CD14-positive monocyte (primary cell): ENCODE results near the gene PIGV. TPM values are rescaled to one million over a fixed set of nuclear protein-coding genes. Genes with fewer than 3 reads are reported as not detected.

Experiments used
- DNase-seq, 3 donors: peaks; one replicate each; pipeline ENCODE4 v3.0.0-alpha.2; 2011 to 2022
- H2AFZ ChIP-seq: 2 replicates; pipeline ENCODE4 v1.6.0; 2012; ENCODE audit warnings: mild to moderate bottlenecking, low read depth, low read length, inconsistent platforms; ENCODE audit not compliant: insufficient read depth, poor library complexity, severe bottlenecking
- H3K27ac ChIP-seq, 2 donors: 1 replicate in 1 of 2; 2 replicates in 1 of 2; pipeline ENCODE4 v1.5.1; 2012 to 2013; ENCODE audit warnings: low read length in 2 of 2, control low read depth in 1 of 2, inconsistent platforms in 1 of 2, low read depth in 1 of 2, mild to moderate bottlenecking in 1 of 2
- H3K27me3 ChIP-seq, 2 donors: one replicate each; pipeline versions ENCODE4 v1.6.0 to v1.6.1; 2011 to 2013; ENCODE audit warnings: low read length in 2 of 2; ENCODE audit not compliant: control insufficient read depth in 2 of 2, insufficient read depth in 2 of 2
- H3K36me3 ChIP-seq, 2 donors: replicated peaks in 1 of 2; 1 replicate in 1 of 2; 2 replicates in 1 of 2; pipeline versions ENCODE4 v1.5.1 to v1.6.1; 2012 to 2013; ENCODE audit warnings: low read length in 2 of 2, control low read depth in 1 of 2, inconsistent platforms in 1 of 2, mild to moderate bottlenecking in 1 of 2; ENCODE audit not compliant: insufficient read depth in 2 of 2, control insufficient read depth in 1 of 2
- H3K4me1 ChIP-seq, 2 donors: 1 replicate in 1 of 2; 2 replicates in 1 of 2; pipeline versions ENCODE4 v1.5.1 to v1.6.1; 2012 to 2013; ENCODE audit warnings: low read length in 2 of 2, control low read depth in 1 of 2, inconsistent platforms in 1 of 2, mild to moderate bottlenecking in 1 of 2, moderate library complexity in 1 of 2; ENCODE audit not compliant: insufficient read depth in 2 of 2, control insufficient read depth in 1 of 2
- H3K4me2 ChIP-seq: replicated peaks from 2 replicates; pipeline ENCODE3; 2012; ENCODE audit warnings: low read length, moderate library complexity, mild to moderate bottlenecking; ENCODE audit not compliant: poor library complexity, severe bottlenecking; ENCODE audit errors: extremely low read depth
- H3K4me3 ChIP-seq, 3 experiments: fragments of 200-600 bp in 1 of 3; sonication (generic) in 1 of 3; replicated peaks in 1 of 3; 1 replicate in 2 of 3; 2 replicates in 1 of 3; pipeline ENCODE4 v1.5.1; 2011 to 2013; ENCODE audit warnings: low read length in 3 of 3, mild to moderate bottlenecking in 3 of 3, control low read depth in 2 of 3, low read depth in 2 of 3, inconsistent platforms in 1 of 3, moderate library complexity in 1 of 3
- H3K79me2 ChIP-seq: 2 replicates; pipeline ENCODE4 v1.6.0; 2012; ENCODE audit warnings: mild to moderate bottlenecking, control low read depth, inconsistent platforms, low read length, moderate library complexity; ENCODE audit not compliant: insufficient read depth
- H3K9ac ChIP-seq: 2 replicates; pipeline ENCODE4 v1.6.0; 2017; ENCODE audit warnings: low read length, mild to moderate bottlenecking; ENCODE audit not compliant: insufficient read depth, poor library complexity, severe bottlenecking
- H3K9me3 ChIP-seq, 2 donors: replicated peaks in 1 of 2; 1 replicate in 1 of 2; 2 replicates in 1 of 2; pipeline versions ENCODE4 v1.5.1 to v1.6.1; 2012 to 2013; ENCODE audit warnings: low read length in 2 of 2, control low read depth in 1 of 2; ENCODE audit not compliant: control insufficient read depth in 1 of 2, insufficient read depth in 1 of 2
- H4K20me1 ChIP-seq: 2 replicates; pipeline ENCODE4 v1.6.0; 2012; ENCODE audit warnings: mild to moderate bottlenecking, low read length, control low read depth, moderate library complexity; ENCODE audit not compliant: insufficient read depth
- H3K27ac Mint-ChIP-seq, 7 donors: one replicate each; pipeline ENCODE4 v1.8.0; 2020; ENCODE audit warnings: mild to moderate bottlenecking in 7 of 7, mixed read lengths in 7 of 7, moderate library complexity in 6 of 7, inconsistent platforms in 2 of 7
- H3K27me3 Mint-ChIP-seq, 3 donors: one replicate each; pipeline ENCODE4 v1.8.0; 2021 to 2022; ENCODE audit warnings: low read depth in 3 of 3, mild to moderate bottlenecking in 3 of 3, mixed read lengths in 3 of 3, moderate library complexity in 3 of 3, inconsistent platforms in 1 of 3
- H3K36me3 Mint-ChIP-seq, 2 donors: one replicate each; pipeline ENCODE4 v1.8.0; 2020; ENCODE audit warnings: mixed read lengths in 2 of 2, inconsistent platforms in 1 of 2, mild to moderate bottlenecking in 1 of 2
- H3K4me1 Mint-ChIP-seq: one replicate; pipeline ENCODE4 v1.8.0; 2020; ENCODE audit warnings: mild to moderate bottlenecking, mixed read lengths
- H3K4me3 Mint-ChIP-seq, 2 donors: one replicate each; pipeline ENCODE4 v1.8.0; 2020; ENCODE audit warnings: mild to moderate bottlenecking in 2 of 2, mixed read lengths in 2 of 2, moderate library complexity in 1 of 2
- H3K9me3 Mint-ChIP-seq, 7 donors: one replicate each; pipeline ENCODE4 v1.8.0; 2020 to 2022; ENCODE audit warnings: mixed read lengths in 7 of 7, mild to moderate bottlenecking in 6 of 7, moderate library complexity in 6 of 7, inconsistent platforms in 2 of 7
- CTCF ChIP-seq: fragments of 200-600 bp; IDR thresholded peaks from one replicate; pipeline ENCODE4 v1.8.0; 2022; ENCODE audit warnings: antibody characterized with exemption, mild to moderate bottlenecking
- WGBS: methylation state at CpG from one replicate; pipeline ENCODE4 v1.1.5; 2013; ENCODE audit warnings: missing lambda C conversion rate; ENCODE audit not compliant: insufficient coverage; 5-methylcytosine and 5-hydroxymethylcytosine counted together
- intact Hi-C, 2 donors: fragments of 100-400 bp; cut with micrococcal nuclease; formaldehyde crosslinking; loops; one replicate each; pipeline versions ENCODE4 v1.15.0 to v1.15.1; 2023
- polyA plus RNA-seq, 3 donors: library from polyadenylated mRNA; depleted of rRNA in 1 of 3; unstranded in 2 of 3; stranded (reverse) in 1 of 3; fragments of 300-500 nt in 2 of 3; fragments of >200 nt in 1 of 3; fragmentation: Illumina TruSeq in 2 of 3; gene quantifications; 1 replicate in 2 of 3; 2 replicates in 1 of 3; pipeline ENCODE4 v1.2.3, GENCODE V29; 2012 to 2021

Gene PIGV
- polyA plus RNA-seq, 3 donors, result 5.7 to 9.5 (median 8.3) TPM

- Mint-ChIP-seq H3K27ac (peak overlapping the region in 5 of 7 donors; percentile 3 to 73 (median 46)), H3K36me3 (peaks cover 48 to 68% of the 10 kb centered on the region in 2 donors), H3K9me3 (peaks cover 0 to 2% (median 0%) of the 10 kb centered on the region in 7 donors), H3K27me3 (peaks cover 2 to 8% (median 3%) of the 10 kb centered on the region in 3 donors), H3K4me1 (peaks cover 66% of the 10 kb centered on the region), H3K4me3 (no peak overlapping the region)
- peak overlapping the region in 1 of 2 donors; percentile 51 for H3K27ac ChIP-seq
- H3K4me1 ChIP-seq, result peaks cover 54 to 64% of the 10 kb centered on the region in 2 donors
- intact Hi-C loops, result no loop called here
- H3K4me3 ChIP-seq, result no peak overlapping the region
- WGBS, result no CpG with 5 or more reads among the region's 3 CpGs
- H3K9ac ChIP-seq, result no peak overlapping the region
- H4K20me1 ChIP-seq, result peaks cover 55% of the 10 kb centered on the region
- peaks cover 31 to 40% of the 10 kb centered on the region in 2 donors for H3K36me3 ChIP-seq
- no peak for TF ChIP-seq CTCF
- no peaks in the 10 kb centered on the region for H3K9me3 ChIP-seq
- DNase-seq, result peak in 2 of 3 donors; percentile 14 to 45
- H3K4me2 ChIP-seq, result no peak overlapping the region
- H2AFZ ChIP-seq, result no peak overlapping the region
- peaks cover 41% of the 10 kb centered on the region for H3K79me2 ChIP-seq
- H3K27me3 ChIP-seq, result no peaks in the 10 kb centered on the region
Observed at GRCh38 chr1:26831546-26832248, 43.9 kb downstream of the PIGV start.

DNA sequence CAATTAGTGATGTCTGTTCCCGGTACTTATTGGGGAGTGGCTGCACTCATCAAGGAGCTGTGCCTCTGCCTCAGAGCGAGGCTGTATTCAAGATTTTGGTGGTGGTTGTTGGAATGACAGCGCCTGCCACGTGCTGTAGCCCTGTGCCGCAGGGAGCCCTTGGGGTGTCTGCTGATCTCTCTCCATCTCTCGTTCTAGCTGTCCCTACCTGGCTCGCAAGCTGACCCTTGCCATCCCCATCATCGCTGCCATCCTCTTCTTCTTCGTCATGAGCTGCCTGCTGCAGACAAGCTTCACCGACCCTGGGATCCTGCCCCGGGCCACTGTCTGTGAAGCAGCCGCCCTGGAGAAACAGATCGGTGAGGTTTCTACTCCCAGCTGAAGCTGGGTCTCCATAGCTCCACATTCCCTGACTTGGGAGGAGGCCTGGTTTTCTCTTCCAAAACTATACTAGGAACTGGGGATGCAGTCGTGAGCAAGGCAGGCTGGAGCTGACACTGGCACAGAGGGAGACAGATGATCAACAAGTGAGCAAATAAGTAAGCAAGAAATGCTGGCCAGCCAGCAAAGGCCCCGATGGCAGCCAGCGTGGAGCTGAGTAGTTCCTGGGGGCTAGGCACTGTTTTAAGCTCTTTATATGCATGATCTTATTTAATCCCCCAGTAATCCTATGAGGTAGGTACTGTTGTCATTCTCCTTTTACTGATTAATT is 44.7 kb downstream of the PIGV start:
- H3K4me2 ChIP-seq, result no peak overlapping the region
- H3K27ac Mint-ChIP-seq, result peak overlapping the region; percentile 32 to 92 (median 85)
- peaks cover 35% of the 10 kb centered on the region for H3K79me2 ChIP-seq
- H3K27me3 Mint-ChIP-seq, result peaks cover 2 to 8% (median 2%) of the 10 kb centered on the region in 3 donors
- H3K9me3 Mint-ChIP-seq, result peaks cover 0 to 2% (median 0%) of the 10 kb centered on the region in 7 donors
- H3K4me3 ChIP-seq, result no peak overlapping the region
- TF ChIP-seq CTCF, result no peak
- no peak overlapping the region for H3K27ac ChIP-seq
- no peak overlapping the region for H3K4me3 Mint-ChIP-seq
- H3K27me3 ChIP-seq, result no peaks in the 10 kb centered on the region
- peaks cover 61% of the 10 kb centered on the region for H3K4me1 Mint-ChIP-seq
- 100% methylated on average over 7 of the region's 16 CpGs for WGBS
- H4K20me1 ChIP-seq, result peaks cover 53% of the 10 kb centered on the region
- H3K9me3 ChIP-seq, result no peaks in the 10 kb centered on the region
- intact Hi-C loops, result no loop called here
- DNase-seq, result no peak
- H3K4me1 ChIP-seq, result peaks cover 51 to 59% of the 10 kb centered on the region in 2 donors
- H3K36me3 ChIP-seq, result peaks cover 31 to 40% of the 10 kb centered on the region in 2 donors
- no peak overlapping the region for H2AFZ ChIP-seq
- peaks cover 48 to 71% of the 10 kb centered on the region in 2 donors for H3K36me3 Mint-ChIP-seq
- no peak overlapping the region for H3K9ac ChIP-seq
